ENCODE data around the gene ZBTB8A. TPM values are rescaled to one million over a fixed set of nuclear protein-coding genes. Genes with fewer than 3 reads are reported as not detected.

ZBTB8A gene
- total RNA-seq, 2 experiments from 2014 or later = 0.16 TPM; not detected in 1

GRCh38 chr1:32533792-32534327, 5.4 kb upstream of the ZBTB8A start:
- Mint-ChIP-seq H3K4me1 (ENCODE audit: low read depth) (peaks cover 1% of the 10 kb centered on the region), H3K36me3 (ENCODE audit: low read depth) (no peaks in the 10 kb centered on the region), H3K4me3 (no peak overlapping the region), H3K27me3 (peaks cover 33% of the 10 kb centered on the region), H3K9me3 (no peaks in the 10 kb centered on the region), H3K27ac (no peak overlapping the region)
- intact Hi-C loops (cut with micrococcal nuclease) = no loop called here
- CTCF ChIA-PET = interaction anchor here (1.8 to 3.4 kb wide), 2 partner anchors 14 to 178 kb away, joined by 4 to 15 read pairs; no protein-coding TSS in a partner anchor
- DNase-seq = no peak
- no peak for ATAC-seq
- TF ChIP-seq CTCF (IDR thresholded peaks at IDR 0.05) = no peak
- POLR2A ChIA-PET = interaction anchor here (0.7 kb wide), 1 partner anchor 134 kb away, joined by 3 read pairs; no protein-coding TSS in a partner anchor

GRCh38 chr1:32536117-32536516, 3.1 kb upstream of the ZBTB8A start:
- CTCF ChIA-PET = interaction anchor here (0.8 to 3.4 kb wide), 4 partner anchors 11 to 122 kb away, joined by 3 to 15 read pairs (median 5); no protein-coding TSS in a partner anchor
- H3K4me3 Mint-ChIP-seq = no peak overlapping the region
- intact Hi-C loops (cut with micrococcal nuclease) = no loop called here
- no peak for TF ChIP-seq CTCF (IDR thresholded peaks at IDR 0.05)
- POLR2A ChIA-PET = interaction anchor here (0.6 kb wide), 1 partner anchor 470 kb away, joined by 3 read pairs; no protein-coding TSS in a partner anchor
- DNase-seq (no peak), ATAC-seq (no peak)
- H3K36me3 Mint-ChIP-seq (ENCODE audit: low read depth) = no peaks in the 10 kb centered on the region
- peaks cover 8% of the 10 kb centered on the region for H3K4me1 Mint-ChIP-seq (ENCODE audit: low read depth)
- peaks cover 49% of the 10 kb centered on the region for H3K27me3 Mint-ChIP-seq
- no peaks in the 10 kb centered on the region for H3K9me3 Mint-ChIP-seq
- H3K27ac Mint-ChIP-seq = no peak overlapping the region

- ChIA-PET CTCF (interaction anchor here (3.4 kb wide), 1 partner anchor 17 kb away, joined by 15 read pairs; no protein-coding TSS in a partner anchor), POLR2A (no interaction called here)
- intact Hi-C loops (cut with micrococcal nuclease) = no loop called here
- Mint-ChIP-seq H3K27me3 (peaks cover 55% of the 10 kb centered on the region), H3K4me1 (ENCODE audit: low read depth) (peaks cover 8% of the 10 kb centered on the region), H3K36me3 (ENCODE audit: low read depth) (no peaks in the 10 kb centered on the region), H3K27ac (no peak overlapping the region), H3K4me3 (no peak overlapping the region), H3K9me3 (no peaks in the 10 kb centered on the region)
- DNase-seq = no peak
- no peak for TF ChIP-seq CTCF (IDR thresholded peaks at IDR 0.05)
- ATAC-seq = no peak
Measured at GRCh38 chr1:32536764-32537163, 2.5 kb upstream of the ZBTB8A start.

GRCh38 chr1:32539584-32540571, 651 bp downstream of the ZBTB8A start:
- Mint-ChIP-seq H3K27ac (no peak overlapping the region), H3K27me3 (peaks cover 60% of the 10 kb centered on the region), H3K36me3 (ENCODE audit: low read depth) (no peaks in the 10 kb centered on the region), H3K9me3 (no peaks in the 10 kb centered on the region), H3K4me1 (ENCODE audit: low read depth) (peaks cover 8% of the 10 kb centered on the region), H3K4me3 (peak overlapping the region; percentile 75)
- no peak for TF ChIP-seq CTCF (IDR thresholded peaks at IDR 0.05)
- ChIA-PET POLR2A (interaction anchor here (1.8 kb wide), 1 partner anchor 19 kb away, joined by 7 read pairs; no protein-coding TSS in a partner anchor), CTCF (interaction anchor here (1.3 to 2.5 kb wide), 2 partner anchors 19 to 20 kb away, joined by 6 to 10 read pairs; no protein-coding TSS in a partner anchor)
- DNase-seq (no peak), ATAC-seq (peak; percentile 58)
- intact Hi-C loops (cut with micrococcal nuclease) = no loop called here

Measured in activated CD8-positive, alpha-beta T cell treated with anti-CD3 and anti-CD28 coated beads for 36 hours (primary cell).